HG03175 (cell line): ENCODE results near the gene PHACTR1.
"Not testable (repeated sequence)": the region's sequence is repeated elsewhere in the genome, so short reads cannot be mapped to it uniquely, and the experiment has no call there.

ENCODE experiments used
- ATAC-seq: cut with Tn5 transposase; IDR thresholded peaks from one replicate; pipeline ENCODE4 v1.9.1; 2021; ENCODE audit warnings: mild to moderate bottlenecking, moderate library complexity; ENCODE audit not compliant: unreplicated experiment

PHACTR1 gene

GRCh38 chr6:13217206-13217905 lies 500.8 kb downstream of the PHACTR1 start:
- no peak for ATAC-seq

GRCh38 chr6:13220266-13220665 lies 503.7 kb downstream of the PHACTR1 start:
- no peak for ATAC-seq

- no peak for ATAC-seq
Observed at GRCh38 chr6:13222048-13222447, 505.5 kb downstream of the PHACTR1 start.

GRCh38 chr6:13226071-13226470 lies 509.5 kb downstream of the PHACTR1 start:
- ATAC-seq: no peak

GRCh38 chr6:13228264-13229204 lies 512.0 kb downstream of the PHACTR1 start:
- ATAC-seq: no peak

- peak; percentile 96 for ATAC-seq
Observed at GRCh38 chr6:13229205-13230085, 512.9 kb downstream of the PHACTR1 start.

- ATAC-seq: no peak
Observed at GRCh38 chr6:13233106-13233505, 516.5 kb downstream of the PHACTR1 start.

- ATAC-seq: no peak
Observed at GRCh38 chr6:13234130-13234529, 517.6 kb downstream of the PHACTR1 start.

- no peak for ATAC-seq
Observed at GRCh38 chr6:13235339-13235738, 518.8 kb downstream of the PHACTR1 start.

GRCh38 chr6:13237318-13237717 lies 520.8 kb downstream of the PHACTR1 start:
- no peak for ATAC-seq

GRCh38 chr6:13238017-13238416 lies 521.5 kb downstream of the PHACTR1 start:
- no peak for ATAC-seq

- no peak for ATAC-seq
Observed at GRCh38 chr6:13238640-13239216, 522.2 kb downstream of the PHACTR1 start.

- no peak for ATAC-seq
Observed at GRCh38 chr6:13239530-13240455, 523.2 kb downstream of the PHACTR1 start.

GRCh38 chr6:13241364-13241763 lies 524.8 kb downstream of the PHACTR1 start:
- no peak for ATAC-seq

- no peak for ATAC-seq
Observed at GRCh38 chr6:13242178-13242577, 525.6 kb downstream of the PHACTR1 start.

- ATAC-seq: no peak
Observed at GRCh38 chr6:13242590-13242989, 526.0 kb downstream of the PHACTR1 start.

GRCh38 chr6:13243033-13243432 lies 526.5 kb downstream of the PHACTR1 start:
- no peak for ATAC-seq

GRCh38 chr6:13243745-13244144 lies 527.2 kb downstream of the PHACTR1 start:
- not testable (repeated sequence) for ATAC-seq

- no peak for ATAC-seq
Observed at GRCh38 chr6:13247627-13248026, 531.1 kb downstream of the PHACTR1 start.

GRCh38 chr6:13248053-13248452 lies 531.5 kb downstream of the PHACTR1 start:
- ATAC-seq: no peak
